ENCODE measurements around the gene CNTN5. TPM values are rescaled to one million over a fixed set of nuclear protein-coding genes. Genes with fewer than 3 reads are reported as not detected.

The CNTN5 gene
- polyA plus RNA-seq, 1 donor from 2014 or later, result 1.1 TPM

GRCh38 chr11:99934008-99934407 is 913.3 kb downstream of the CNTN5 start:
- no peaks in the 10 kb centered on the region for H4K20me1 ChIP-seq (ENCODE audit: insufficient read depth)
- H3K27ac ChIP-seq (ENCODE audit: low read length), result no peak overlapping the region
- no peak overlapping the region for H3K4me2 ChIP-seq (ENCODE audit: low read length)
- no peak for TF ChIP-seq CTCF (IDR thresholded peaks at IDR 0.05; ENCODE audit: poor library complexity, severe bottlenecking)
- TF ChIP-seq EP300 (conservative IDR thresholded peaks at IDR 0.05; ENCODE audit: poor library complexity, severe bottlenecking), result no peak
- TF ChIP-seq POLR2AphosphoS5 (IDR thresholded peaks at IDR 0.05), result no peak
- TF ChIP-seq TAF1 (IDR thresholded peaks at IDR 0.05; ENCODE audit: low read depth), result no peak
- TF ChIP-seq REST (IDR thresholded peaks at IDR 0.05; ENCODE audit: borderline replicate concordance), result no peak
- no peak for TF ChIP-seq RAD21 (conservative IDR thresholded peaks at IDR 0.05)
- TF ChIP-seq EZH2 (IDR thresholded peaks at IDR 0.05; ENCODE audit: borderline replicate concordance, insufficient read depth, low read length, poor library complexity, severe bottlenecking), result no peak
- TF ChIP-seq SMC3 (conservative IDR thresholded peaks at IDR 0.05; ENCODE audit: poor library complexity), result no peak
- TF ChIP-seq MXI1 (conservative IDR thresholded peaks at IDR 0.05; ENCODE audit: poor library complexity, severe bottlenecking), result no peak
- H2AFZ ChIP-seq (ENCODE audit: low read depth, low read length), result no peak overlapping the region
- H3K27me3 ChIP-seq (ENCODE audit: insufficient read depth, low read depth, low read length), result no peaks in the 10 kb centered on the region
- no peaks in the 10 kb centered on the region for H3K9me3 ChIP-seq (ENCODE audit: low read length)
- H3K9me2 ChIP-seq (ENCODE audit: insufficient read depth, low read length), result no peaks in the 10 kb centered on the region
- H3K79me2 ChIP-seq (replicated peaks; ENCODE audit: insufficient read depth, low read length), result no peaks in the 10 kb centered on the region
- H3F3A ChIP-seq (ENCODE audit: insufficient read depth, low read length, poor library complexity, severe bottlenecking), result no peaks in the 10 kb centered on the region
- H3K4me3 ChIP-seq (ENCODE audit: low read length), result no peak overlapping the region
- H3K36me3 ChIP-seq (ENCODE audit: insufficient read depth, low read length), result no peaks in the 10 kb centered on the region
- no peak overlapping the region for H3K9ac ChIP-seq (ENCODE audit: low read length)

GRCh38 chr11:99937330-99937729 is 916.6 kb downstream of the CNTN5 start:
- Histone ChIP-seq H3K9ac (ENCODE audit: low read length) (no peak overlapping the region), H4K20me1 (ENCODE audit: insufficient read depth) (no peaks in the 10 kb centered on the region), H3F3A (ENCODE audit: insufficient read depth, low read length, poor library complexity, severe bottlenecking) (no peaks in the 10 kb centered on the region), H3K9me2 (ENCODE audit: insufficient read depth, low read length) (no peaks in the 10 kb centered on the region), H3K36me3 (ENCODE audit: insufficient read depth, low read length) (no peaks in the 10 kb centered on the region), H3K27ac (ENCODE audit: low read length) (no peak overlapping the region), H3K79me2 (replicated peaks; ENCODE audit: insufficient read depth, low read length) (no peaks in the 10 kb centered on the region), H3K4me2 (ENCODE audit: low read length) (no peak overlapping the region), H3K9me3 (ENCODE audit: low read length) (no peaks in the 10 kb centered on the region), H2AFZ (ENCODE audit: low read depth, low read length) (no peak overlapping the region), H3K4me3 (ENCODE audit: low read length) (no peak overlapping the region), H3K27me3 (ENCODE audit: insufficient read depth, low read depth, low read length) (no peaks in the 10 kb centered on the region)
- TF ChIP-seq EZH2 (IDR thresholded peaks at IDR 0.05; ENCODE audit: borderline replicate concordance, insufficient read depth, low read length, poor library complexity, severe bottlenecking), result no peak
- no peak for TF ChIP-seq REST (IDR thresholded peaks at IDR 0.05; ENCODE audit: borderline replicate concordance)
- TF ChIP-seq MXI1 (conservative IDR thresholded peaks at IDR 0.05; ENCODE audit: poor library complexity, severe bottlenecking), result no peak
- TF ChIP-seq RAD21 (conservative IDR thresholded peaks at IDR 0.05), result no peak
- TF ChIP-seq SMC3 (conservative IDR thresholded peaks at IDR 0.05; ENCODE audit: poor library complexity), result no peak
- no peak for TF ChIP-seq TAF1 (IDR thresholded peaks at IDR 0.05; ENCODE audit: low read depth)
- no peak for TF ChIP-seq EP300 (conservative IDR thresholded peaks at IDR 0.05; ENCODE audit: poor library complexity, severe bottlenecking)
- no peak for TF ChIP-seq CTCF (IDR thresholded peaks at IDR 0.05; ENCODE audit: poor library complexity, severe bottlenecking)
- no peak for TF ChIP-seq POLR2AphosphoS5 (IDR thresholded peaks at IDR 0.05)
